GM12878 (cell line): ENCODE data around the gene FARSB. TPM values are rescaled to one million over a fixed set of nuclear protein-coding genes. Genes with fewer than 3 reads are reported as not detected.
A peak's percentile ranks its signal among the peaks of the same experiment; 100 is the strongest.

Source experiments
- ATAC-seq: fragments of 200-7000 bp; cut with Tn5 transposase; 3 replicates; pipeline ENCODE4 v1.9.1; 2020; ENCODE audit warnings: mild to moderate bottlenecking, moderate library complexity
- BruUV-seq: library from RNA; stranded (reverse); fragments of 400-500 nt; replicated peaks from 2 replicates; lab custom pipeline; 2021; lab: Mats Ljungman, UMichigan
- CTCF ChIA-PET: fragments of 300-600 bp; sonication (Branson Sonifier 250); formaldehyde crosslinking; extraction: SDS; loops from one replicate; lab custom pipeline; 2021; ENCODE audit warnings: inconsistent platforms; lab: Yijun Ruan, JAX
- POLR2A ChIA-PET: fragments of 350-600 bp; formaldehyde crosslinking; extraction: SDS; loops from one replicate; lab custom pipeline; 2021; ENCODE audit warnings: inconsistent platforms; lab: Charles Lee
- RAD21 ChIA-PET: fragments of 300-600 bp; sonication (Branson Sonifier 250); formaldehyde crosslinking; loops from one replicate; lab custom pipeline; 2023; ENCODE audit warnings: antibody characterized with exemption; ENCODE audit not compliant: unreplicated experiment; lab: Charles Lee
- SMC1A ChIA-PET: fragments of 300-600 bp; sonication (Branson Sonifier 250); formaldehyde crosslinking; loops from one replicate; lab custom pipeline; 2023; ENCODE audit not compliant: unreplicated experiment, uncharacterized antibody; lab: Charles Lee
- DNase-seq: peaks from one replicate; pipeline ENCODE4 v3.0.0-alpha.2; 2011; ENCODE audit warnings: low read depth, low spot score
- FAIRE-seq: peaks from 3 replicates; lab custom pipeline; 2011; peaks lifted over from hg19 to GRCh38; lab: Jason Lieb, UNC
- H2AFZ ChIP-seq: 2 replicates; pipeline ENCODE4 v1.6.0; 2011; ENCODE audit warnings: low read depth, low read length, control low read depth; ENCODE audit not compliant: control insufficient read depth
- H3K27ac ChIP-seq: 2 replicates; pipeline ENCODE4 v1.5.1; 2011; ENCODE audit warnings: control low read depth; ENCODE audit not compliant: control insufficient read depth, insufficient read depth
- H3K27me3 ChIP-seq, 2 experiments: replicated peaks in 1 of 2; 2 replicates each; pipeline versions ENCODE4 v1.6.0 to v1.6.1; 2011; ENCODE audit warnings: low read length in 1 of 2; ENCODE audit not compliant: control insufficient read depth in 2 of 2, insufficient read depth in 2 of 2
- H3K36me3 ChIP-seq, 2 experiments: 2 replicates each; pipeline ENCODE4 v1.5.1; 2011; ENCODE audit warnings: low read length in 1 of 2; ENCODE audit not compliant: control insufficient read depth in 2 of 2, insufficient read depth in 2 of 2
- H3K4me1 ChIP-seq: 2 replicates; pipeline ENCODE4 v1.6.1; 2011; ENCODE audit warnings: mild to moderate bottlenecking, low read length, moderate library complexity, mixed read lengths; ENCODE audit not compliant: control insufficient read depth, insufficient read depth
- H3K4me2 ChIP-seq: 2 replicates; pipeline ENCODE4 v1.6.0; 2011; ENCODE audit warnings: control low read depth; ENCODE audit not compliant: control insufficient read depth, insufficient read depth
- H3K4me3 ChIP-seq: fragments of 200-600 bp; sonication (generic); 2 replicates; pipeline ENCODE4 v1.5.1; 2016
- H3K79me2 ChIP-seq: 2 replicates; pipeline ENCODE4 v1.6.0; 2011; ENCODE audit warnings: low read length; ENCODE audit not compliant: control insufficient read depth, insufficient read depth
- H3K9ac ChIP-seq: 2 replicates; pipeline ENCODE4 v1.8.0; 2011; ENCODE audit warnings: low read length, control low read depth, mixed read lengths; ENCODE audit not compliant: control insufficient read depth, insufficient read depth
- H3K9me3 ChIP-seq: replicated peaks from 3 replicates; pipeline ENCODE4 v1.5.1; 2011; ENCODE audit warnings: mild to moderate bottlenecking, low read length; ENCODE audit not compliant: control insufficient read depth, insufficient read depth
- H4K20me1 ChIP-seq: 2 replicates; pipeline ENCODE4 v1.6.0; 2011; ENCODE audit not compliant: control insufficient read depth, insufficient read depth
- CHD4 ChIP-seq: fragments of 200-600 bp; sonication (generic); IDR thresholded peaks from 2 replicates; pipeline ENCODE4 v1.6.1; 2016; ENCODE audit warnings: mild to moderate bottlenecking
- EZH2 ChIP-seq: IDR thresholded peaks from 2 replicates; pipeline ENCODE4 v1.6.1; 2012; ENCODE audit warnings: low read depth, mild to moderate bottlenecking, control low read depth, inconsistent platforms, low read length, borderline replicate concordance; ENCODE audit not compliant: control insufficient read depth
- HDAC2 ChIP-seq: fragments of 200-600 bp; sonication (generic); IDR thresholded peaks from 2 replicates; pipeline ENCODE4 v1.6.1; 2017
- PAX5 ChIP-seq: IDR thresholded peaks from 2 replicates; pipeline ENCODE4 v1.6.1; 2011; ENCODE audit warnings: low read depth, low read length, borderline replicate concordance
- RUNX3 ChIP-seq: IDR thresholded peaks from 2 replicates; pipeline ENCODE4 v1.6.1; 2012; ENCODE audit warnings: low read length, inconsistent platforms
- ZNF274 ChIP-seq: IDR thresholded peaks from one replicate; pipeline ENCODE4 v1.8.0; 2011; ENCODE audit not compliant: insufficient read length, insufficient read depth
- ZNF384 ChIP-seq: IDR thresholded peaks from 2 replicates; pipeline ENCODE4 v1.6.1; 2012; ENCODE audit warnings: low read depth, mild to moderate bottlenecking, low read length, improper control_type of control experiment, borderline replicate concordance
- ZZZ3 ChIP-seq: IDR thresholded peaks from 2 replicates; pipeline ENCODE4 v1.6.1; 2011; ENCODE audit warnings: low read depth; ENCODE audit not compliant: control insufficient read depth, insufficient read length
- whole genome bisulfite sequencing: methylation state at CpG from one replicate; pipeline ENCODE4 v1.1.6; 2016; ENCODE audit warnings: low lambda C conversion rate; ENCODE audit not compliant: insufficient replicate concordance, insufficient coverage; ENCODE audit errors: missing lambda C conversion rate; 5-methylcytosine and 5-hydroxymethylcytosine counted together
- in situ Hi-C: fragments of 300-500 bp; cut with MboI; formaldehyde crosslinking; loops from 9 replicates; pipeline ENCODE4 v1.14.3; 2018; ENCODE audit warnings: mixed read lengths
- intact Hi-C: fragments of 100-400 bp; cut with micrococcal nuclease; formaldehyde crosslinking; loops from one replicate; pipeline ENCODE4 v1.14.2; 2022; ENCODE audit not compliant: unreplicated experiment
- polyA plus RNA-seq, 11 experiments: library from polyadenylated mRNA; depleted of rRNA in 4 of 11; unstranded in 6 of 11; stranded (reverse) in 5 of 11; fragments of >200 nt; fragmentation: Nextera tagmentation in 4 of 11; fragmentation: Illumina TruSeq in 1 of 11; extraction: Ambion mirVana in 4 of 11; extraction: Trizol in 1 of 11; gene quantifications; 1 replicate in 1 of 11; 2 replicates in 10 of 11; pipeline versions ENCODE4 v1.2.1 to v1.2.3, GENCODE V29; 2011 to 2016; ENCODE audit warnings: inconsistent platforms in 2 of 11, missing spikeins in 2 of 11, low read depth in 1 of 11
- total RNA-seq, 4 experiments: library from RNA; depleted of rRNA in 3 of 4; stranded (reverse); fragments of >200 nt in 3 of 4; fragmentation: Illumina TruSeq in 1 of 4; extraction: Trizol in 1 of 4; gene quantifications; 2 replicates each; pipeline versions ENCODE4 v1.2.1 to v1.2.3, GENCODE V29; 2013 to 2021
- TF ChIP-seq, protein P1 (sequence below): fragments of 450-650 bp; IDR thresholded peaks from 2 replicates; pipeline ENCODE4 v1.6.1; 2018; ENCODE audit warnings: mild to moderate bottlenecking, low read depth, moderate library complexity; ENCODE audit not compliant: partially characterized antibody
- TF ChIP-seq, protein P2 (sequence below): IDR thresholded peaks from 2 replicates; pipeline ENCODE4 v1.6.1; 2012; ENCODE audit warnings: improper control_type of control experiment, low read depth, low read length; ENCODE audit not compliant: insufficient replicate concordance

The FARSB gene
- total and polyA plus RNA-seq, 10 of the 15 experiments (the other 5 are each of a cell fraction or from before 2014, with no cell fraction given) = 32.4 to 127 (median 73.8) TPM

DNA sequence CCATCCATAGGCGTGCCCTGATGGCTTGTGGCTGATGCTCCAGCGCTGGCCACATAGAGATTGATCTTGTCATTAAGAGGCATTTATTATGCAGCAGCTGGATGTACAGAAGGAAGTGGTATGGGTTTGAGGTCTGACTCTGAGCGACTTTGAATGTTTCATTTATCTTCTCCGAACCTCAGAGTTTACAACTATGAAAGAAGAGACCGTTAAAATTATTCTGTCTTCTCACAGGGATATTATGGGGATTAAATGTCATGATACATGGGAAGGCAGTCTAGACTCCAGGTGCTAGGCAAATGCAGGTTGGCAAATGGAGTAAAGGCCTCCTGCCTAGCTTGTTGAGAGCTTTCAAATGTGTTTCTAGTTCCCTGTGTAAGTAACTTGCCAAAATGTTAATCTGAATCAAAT is 45.8 kb upstream of the FARSB start:
- Histone ChIP-seq H3K36me3 (no peaks in the 10 kb centered on the region), H3K27me3 (no peaks in the 10 kb centered on the region), H3K79me2 (no peaks in the 10 kb centered on the region), H3K4me3 (no peak overlapping the region), H3K27ac (no peak overlapping the region), H3K9ac (no peak overlapping the region), H4K20me1 (no peaks in the 10 kb centered on the region), H3K4me2 (no peak overlapping the region), H3K4me1 (no peaks in the 10 kb centered on the region), H3K9me3 (no peaks in the 10 kb centered on the region), H2AFZ (no peak overlapping the region)
- RAD21 ChIA-PET = no interaction called here
- ATAC-seq (peak; percentile 31; the same call in 1 of the 3 replicates), DNase-seq (no peak), FAIRE-seq (no peak)
- SMC1A ChIA-PET = no interaction called here
- POLR2A ChIA-PET = no interaction called here
- in situ Hi-C loops = no loop called here
- intact Hi-C loops = no loop called here
- BruUV-seq = no TSS peak
- WGBS = 0% methylated on average over 5 of the region's 5 CpGs
- CTCF ChIA-PET = interaction anchor here (1.2 kb wide), 1 partner anchor 10 kb away, joined by 3 read pairs; no protein-coding TSS in a partner anchor
- no peak for TF ChIP-seq ZZZ3
- peak; percentile 10; the same call in 1 of the 2 replicates for TF ChIP-seq RUNX3
- TF ChIP-seq PAX5 = no peak

DNA sequence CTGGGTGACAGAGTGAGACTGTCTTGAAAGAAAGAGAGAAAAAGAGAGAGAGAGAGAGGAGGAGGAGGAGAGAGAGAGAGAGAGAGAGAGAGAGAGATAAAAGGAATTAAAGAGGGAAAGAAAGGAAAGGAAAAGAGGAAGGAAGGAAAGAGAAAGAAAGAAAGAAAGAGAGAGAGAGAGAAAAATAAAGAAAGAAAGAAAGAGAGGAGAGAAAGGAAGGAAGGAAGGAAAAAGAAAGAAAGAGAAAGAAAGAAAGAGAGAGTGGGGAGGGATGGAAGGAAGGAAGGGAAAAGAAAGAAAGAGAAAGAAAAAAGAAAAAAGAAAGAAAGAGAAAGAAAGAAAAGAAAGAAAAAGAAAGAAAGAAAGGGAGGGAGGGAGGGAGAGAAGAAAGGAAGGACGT is 45.3 kb upstream of the FARSB start:
- CTCF ChIA-PET = interaction anchor here (1.2 kb wide), 1 partner anchor 10 kb away, joined by 3 read pairs; no protein-coding TSS in a partner anchor
- intact Hi-C loops = no loop called here
- H3K4me1 ChIP-seq = no peaks in the 10 kb centered on the region
- ATAC-seq = no peak
- 0% methylated on average over 1 of the region's 1 CpG for WGBS
- no peak overlapping the region for H3K9ac ChIP-seq
- no peak for FAIRE-seq
- in situ Hi-C loops = no loop called here
- no peaks in the 10 kb centered on the region for H3K9me3 ChIP-seq
- RAD21 ChIA-PET = no interaction called here
- H4K20me1 ChIP-seq = no peaks in the 10 kb centered on the region
- H3K27ac ChIP-seq = no peak overlapping the region
- H3K36me3 ChIP-seq = no peaks in the 10 kb centered on the region
- POLR2A ChIA-PET = no interaction called here
- no peaks in the 10 kb centered on the region for H3K79me2 ChIP-seq
- H3K4me3 ChIP-seq = no peak overlapping the region
- DNase-seq = no peak
- H2AFZ ChIP-seq = no peak overlapping the region
- SMC1A ChIA-PET = no interaction called here
- BruUV-seq = no TSS peak
- H3K27me3 ChIP-seq = no peaks in the 10 kb centered on the region
- H3K4me2 ChIP-seq = no peak overlapping the region
- TF ChIP-seq, protein P1, sequence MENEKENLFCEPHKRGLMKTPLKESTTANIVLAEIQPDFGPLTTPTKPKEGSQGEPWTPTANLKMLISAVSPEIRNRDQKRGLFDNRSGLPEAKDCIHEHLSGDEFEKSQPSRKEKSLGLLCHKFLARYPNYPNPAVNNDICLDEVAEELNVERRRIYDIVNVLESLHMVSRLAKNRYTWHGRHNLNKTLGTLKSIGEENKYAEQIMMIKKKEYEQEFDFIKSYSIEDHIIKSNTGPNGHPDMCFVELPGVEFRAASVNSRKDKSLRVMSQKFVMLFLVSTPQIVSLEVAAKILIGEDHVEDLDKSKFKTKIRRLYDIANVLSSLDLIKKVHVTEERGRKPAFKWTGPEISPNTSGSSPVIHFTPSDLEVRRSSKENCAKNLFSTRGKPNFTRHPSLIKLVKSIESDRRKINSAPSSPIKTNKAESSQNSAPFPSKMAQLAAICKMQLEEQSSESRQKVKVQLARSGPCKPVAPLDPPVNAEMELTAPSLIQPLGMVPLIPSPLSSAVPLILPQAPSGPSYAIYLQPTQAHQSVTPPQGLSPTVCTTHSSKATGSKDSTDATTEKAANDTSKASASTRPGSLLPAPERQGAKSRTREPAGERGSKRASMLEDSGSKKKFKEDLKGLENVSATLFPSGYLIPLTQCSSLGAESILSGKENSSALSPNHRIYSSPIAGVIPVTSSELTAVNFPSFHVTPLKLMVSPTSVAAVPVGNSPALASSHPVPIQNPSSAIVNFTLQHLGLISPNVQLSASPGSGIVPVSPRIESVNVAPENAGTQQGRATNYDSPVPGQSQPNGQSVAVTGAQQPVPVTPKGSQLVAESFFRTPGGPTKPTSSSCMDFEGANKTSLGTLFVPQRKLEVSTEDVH = no peak
- no peak for TF ChIP-seq ZNF274
- TF ChIP-seq, protein P2, sequence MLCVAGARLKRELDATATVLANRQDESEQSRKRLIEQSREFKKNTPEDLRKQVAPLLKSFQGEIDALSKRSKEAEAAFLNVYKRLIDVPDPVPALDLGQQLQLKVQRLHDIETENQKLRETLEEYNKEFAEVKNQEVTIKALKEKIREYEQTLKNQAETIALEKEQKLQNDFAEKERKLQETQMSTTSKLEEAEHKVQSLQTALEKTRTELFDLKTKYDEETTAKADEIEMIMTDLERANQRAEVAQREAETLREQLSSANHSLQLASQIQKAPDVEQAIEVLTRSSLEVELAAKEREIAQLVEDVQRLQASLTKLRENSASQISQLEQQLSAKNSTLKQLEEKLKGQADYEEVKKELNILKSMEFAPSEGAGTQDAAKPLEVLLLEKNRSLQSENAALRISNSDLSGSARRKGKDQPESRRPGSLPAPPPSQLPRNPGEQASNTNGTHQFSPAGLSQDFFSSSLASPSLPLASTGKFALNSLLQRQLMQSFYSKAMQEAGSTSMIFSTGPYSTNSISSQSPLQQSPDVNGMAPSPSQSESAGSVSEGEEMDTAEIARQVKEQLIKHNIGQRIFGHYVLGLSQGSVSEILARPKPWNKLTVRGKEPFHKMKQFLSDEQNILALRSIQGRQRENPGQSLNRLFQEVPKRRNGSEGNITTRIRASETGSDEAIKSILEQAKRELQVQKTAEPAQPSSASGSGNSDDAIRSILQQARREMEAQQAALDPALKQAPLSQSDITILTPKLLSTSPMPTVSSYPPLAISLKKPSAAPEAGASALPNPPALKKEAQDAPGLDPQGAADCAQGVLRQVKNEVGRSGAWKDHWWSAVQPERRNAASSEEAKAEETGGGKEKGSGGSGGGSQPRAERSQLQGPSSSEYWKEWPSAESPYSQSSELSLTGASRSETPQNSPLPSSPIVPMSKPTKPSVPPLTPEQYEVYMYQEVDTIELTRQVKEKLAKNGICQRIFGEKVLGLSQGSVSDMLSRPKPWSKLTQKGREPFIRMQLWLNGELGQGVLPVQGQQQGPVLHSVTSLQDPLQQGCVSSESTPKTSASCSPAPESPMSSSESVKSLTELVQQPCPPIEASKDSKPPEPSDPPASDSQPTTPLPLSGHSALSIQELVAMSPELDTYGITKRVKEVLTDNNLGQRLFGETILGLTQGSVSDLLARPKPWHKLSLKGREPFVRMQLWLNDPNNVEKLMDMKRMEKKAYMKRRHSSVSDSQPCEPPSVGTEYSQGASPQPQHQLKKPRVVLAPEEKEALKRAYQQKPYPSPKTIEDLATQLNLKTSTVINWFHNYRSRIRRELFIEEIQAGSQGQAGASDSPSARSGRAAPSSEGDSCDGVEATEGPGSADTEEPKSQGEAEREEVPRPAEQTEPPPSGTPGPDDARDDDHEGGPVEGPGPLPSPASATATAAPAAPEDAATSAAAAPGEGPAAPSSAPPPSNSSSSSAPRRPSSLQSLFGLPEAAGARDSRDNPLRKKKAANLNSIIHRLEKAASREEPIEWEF = no peak
- no peak for TF ChIP-seq CHD4
- TF ChIP-seq HDAC2 = no peak
- no peak for TF ChIP-seq EZH2
- TF ChIP-seq ZNF384 = no peak
